Middle frontal gyrus (tissue), 1 donor: ENCODE data around the gene VASH2.
"Not testable (repeated sequence)": the region's sequence is repeated elsewhere in the genome, so short reads cannot be mapped to it uniquely, and the experiment has no call there.

Source experiments
- DNase-seq: peaks from one replicate; pipeline ENCODE4 v3.0.0-alpha.2; 2015; ENCODE audit warnings: low spot score; ENCODE audit errors: extremely low spot score

Gene VASH2

DNA sequence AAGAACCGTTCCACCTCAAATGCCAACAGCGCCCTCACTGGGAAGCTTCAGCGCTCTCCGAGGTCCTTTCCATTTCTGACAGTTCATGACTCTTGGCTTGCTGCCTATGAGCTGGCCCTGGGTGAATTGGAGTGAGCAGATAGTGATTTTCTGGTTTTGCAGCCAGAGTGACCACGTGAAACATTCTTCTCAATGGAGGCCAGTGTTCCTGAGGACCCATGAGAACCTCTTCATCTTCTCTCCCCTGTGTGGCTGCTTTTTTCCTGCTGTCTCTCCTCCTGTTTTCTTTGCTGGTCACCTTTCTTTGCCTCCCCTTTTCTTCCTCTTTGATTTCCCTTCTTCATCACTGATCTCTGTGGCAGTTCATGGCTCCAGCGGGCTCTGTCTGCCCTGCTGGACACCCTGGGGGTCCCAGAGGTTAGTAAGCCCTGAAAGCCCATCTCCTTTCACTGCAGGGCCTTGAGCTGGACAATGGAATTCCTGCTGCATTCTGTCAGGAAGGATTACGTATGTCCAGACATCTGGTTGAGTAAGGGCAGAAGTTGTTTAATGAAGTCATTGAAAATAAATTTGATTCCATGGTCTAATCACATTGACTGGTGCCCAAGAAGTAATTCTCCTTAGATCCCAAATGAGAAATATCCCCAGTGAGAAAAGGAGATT, 29.9 kb downstream of the VASH2 start:
- DNase-seq = no peak

DNA sequence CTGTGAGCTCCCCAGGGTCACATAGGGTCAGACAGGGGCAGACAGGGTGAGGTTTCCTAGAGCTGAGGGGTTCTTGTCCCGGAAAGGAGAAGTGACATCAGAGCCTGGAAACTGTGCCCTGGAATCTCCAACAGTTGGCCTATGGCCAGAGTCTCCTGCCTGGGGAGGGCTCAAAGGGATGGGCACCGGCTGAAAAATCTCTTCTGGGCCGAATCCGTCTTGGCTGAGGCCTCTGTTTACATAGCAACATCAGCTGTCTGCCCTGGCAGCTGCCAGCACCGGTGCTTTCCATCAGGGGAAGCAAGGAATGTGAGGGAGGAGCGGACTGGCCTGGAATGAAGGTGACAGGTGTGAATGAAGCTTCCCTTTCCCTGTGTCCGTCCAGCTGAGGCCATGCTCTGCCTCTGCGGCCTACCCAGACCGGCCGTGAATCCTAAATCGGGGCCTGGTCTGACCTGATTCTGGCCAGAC, 30.7 kb downstream of the VASH2 start:
- DNase-seq = no peak

DNA sequence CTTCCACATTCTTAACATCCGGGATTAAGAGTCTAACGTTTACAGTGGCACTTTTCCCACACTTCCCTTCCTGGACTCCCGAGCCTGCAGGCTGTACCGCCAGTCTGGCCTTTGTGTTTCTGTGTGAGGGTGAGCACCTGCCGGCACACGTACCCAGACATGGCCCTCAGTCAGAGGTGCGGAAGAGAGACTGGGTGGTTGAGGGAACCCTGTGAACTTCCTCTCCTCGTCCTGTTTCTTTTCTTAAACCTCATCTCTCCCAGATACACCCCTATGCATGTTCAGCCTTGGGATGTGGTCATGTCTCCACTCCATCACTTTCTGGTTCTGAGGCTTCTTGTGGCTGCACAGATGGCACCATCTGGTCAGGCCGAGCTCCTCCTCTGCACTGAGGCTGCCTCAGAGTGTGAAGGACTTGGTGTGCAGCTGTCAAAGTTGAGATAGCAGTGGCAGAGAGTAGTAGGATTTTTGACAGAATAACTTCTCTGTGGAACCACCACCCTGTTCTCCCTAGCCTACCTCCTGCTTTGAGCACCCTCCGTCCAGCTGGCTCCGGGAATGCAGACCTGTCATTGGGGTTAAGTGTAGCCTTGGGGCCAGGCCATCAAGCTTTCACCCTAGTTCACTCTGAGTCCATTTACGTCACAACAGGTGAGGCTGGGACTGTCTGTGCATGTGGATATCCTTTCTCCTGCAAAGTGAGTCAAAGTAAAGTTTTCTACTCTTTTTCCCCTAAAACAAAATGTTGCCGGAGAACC, 31.4 kb downstream of the VASH2 start:
- no peak for DNase-seq

DNA sequence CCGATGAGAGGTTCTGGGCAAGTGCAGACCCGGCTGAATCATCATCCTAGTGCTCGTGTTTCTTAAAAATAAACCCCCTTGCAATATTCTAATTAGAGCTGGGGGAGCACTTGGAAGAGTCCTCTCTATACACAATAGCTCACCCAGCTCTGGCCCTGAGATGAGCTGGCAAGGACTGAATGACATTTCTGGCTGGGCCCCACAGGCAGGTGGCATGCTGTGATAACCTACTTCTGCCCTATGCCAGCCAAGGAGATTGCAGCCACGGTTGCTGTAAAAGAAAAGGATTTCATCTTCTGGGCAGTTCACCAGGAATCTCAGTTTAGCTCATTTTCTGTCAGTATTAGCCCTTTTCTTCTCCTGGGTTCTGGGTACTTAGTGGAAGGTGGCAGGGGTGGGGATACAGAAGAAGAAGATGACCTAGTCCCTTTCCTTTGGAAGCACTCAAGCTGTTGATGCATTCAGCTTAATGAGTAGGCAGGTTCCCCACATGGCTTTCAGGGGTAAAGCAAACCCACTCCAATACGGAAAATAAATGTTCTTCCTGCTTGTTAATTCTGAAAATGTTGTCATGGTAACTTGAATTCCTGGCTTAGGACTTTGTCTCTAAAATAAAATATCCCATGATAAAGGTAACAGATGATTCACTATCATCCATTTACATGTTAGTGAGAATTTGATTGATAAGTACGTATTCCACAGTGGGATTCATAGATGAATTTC, 32.2 kb downstream of the VASH2 start:
- DNase-seq = no peak

DNA sequence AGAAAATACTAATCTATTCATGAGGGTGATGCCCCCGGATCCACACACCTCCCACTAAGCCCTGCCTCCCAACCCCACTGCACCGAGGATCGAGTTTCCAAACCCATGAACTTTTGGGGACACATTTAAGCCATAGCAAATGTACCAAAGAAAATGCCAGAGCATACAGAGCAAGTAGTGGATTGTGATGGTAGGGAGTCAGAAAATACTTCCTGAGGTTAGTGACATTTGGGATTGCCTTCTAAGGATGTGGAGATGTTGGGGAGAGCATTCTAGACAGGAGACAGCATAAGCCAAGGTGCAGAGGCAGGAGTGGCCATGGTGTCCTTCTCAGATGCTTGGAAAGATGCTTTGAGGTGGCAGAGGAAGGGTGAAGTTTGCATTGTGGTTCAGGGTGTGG, 33.1 kb downstream of the VASH2 start:
- no peak for DNase-seq

DNA sequence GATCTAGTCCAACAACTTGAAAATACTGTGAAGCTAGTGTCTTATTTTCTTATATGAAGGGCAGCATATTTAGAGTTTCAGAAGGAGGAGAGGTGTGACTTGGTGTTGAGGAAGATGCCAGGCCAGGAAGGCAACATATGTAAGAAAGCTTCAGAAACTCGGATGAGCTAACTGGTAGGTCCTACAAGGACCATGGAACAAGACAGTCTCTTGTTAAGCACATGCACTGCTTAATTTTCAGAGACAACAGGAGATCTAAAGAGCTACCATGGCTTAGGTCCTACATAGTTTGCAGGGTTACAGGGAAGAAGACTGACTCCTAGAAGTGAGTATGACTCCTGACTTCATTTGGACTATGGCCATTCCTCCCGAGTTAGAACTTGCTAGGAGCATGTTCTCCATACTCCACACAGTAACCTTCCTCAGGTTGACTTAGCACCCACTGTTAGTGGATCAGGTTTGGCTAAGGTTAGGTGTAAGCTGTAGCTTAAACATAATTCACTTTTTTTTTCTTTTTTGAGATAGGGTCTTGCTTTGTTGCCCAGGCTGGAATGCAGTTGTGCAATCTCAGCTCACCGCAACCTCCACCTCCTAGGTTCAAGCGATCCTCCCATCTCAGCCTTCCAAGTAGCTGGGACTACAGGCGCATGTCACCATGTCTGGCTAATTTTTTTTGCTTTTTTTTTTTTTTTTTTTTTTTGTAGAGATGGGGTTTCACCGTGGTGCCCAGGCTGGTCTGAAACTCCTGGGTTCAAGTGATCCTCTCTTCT, 34.4 kb downstream of the VASH2 start:
- no peak for DNase-seq

DNA sequence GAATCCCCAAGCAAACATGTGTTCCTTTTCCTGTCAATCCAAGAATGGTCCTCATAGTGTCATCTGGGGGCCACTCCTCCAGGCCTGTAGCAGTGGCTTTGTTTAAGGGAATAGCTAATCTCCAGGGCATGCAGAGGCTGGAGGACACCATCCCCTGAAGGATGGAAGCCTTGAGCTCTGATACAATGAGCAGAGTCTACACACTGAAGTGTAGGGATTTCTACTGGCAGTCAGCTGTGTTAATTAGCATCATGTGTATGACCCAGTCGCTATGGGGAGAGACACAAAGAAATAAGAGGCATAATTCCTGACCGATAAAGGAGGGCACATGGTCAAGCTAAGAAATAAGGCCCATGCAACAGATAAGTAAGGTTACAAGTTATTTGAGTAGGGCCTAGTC, 36.2 kb downstream of the VASH2 start:
- no peak for DNase-seq

DNA sequence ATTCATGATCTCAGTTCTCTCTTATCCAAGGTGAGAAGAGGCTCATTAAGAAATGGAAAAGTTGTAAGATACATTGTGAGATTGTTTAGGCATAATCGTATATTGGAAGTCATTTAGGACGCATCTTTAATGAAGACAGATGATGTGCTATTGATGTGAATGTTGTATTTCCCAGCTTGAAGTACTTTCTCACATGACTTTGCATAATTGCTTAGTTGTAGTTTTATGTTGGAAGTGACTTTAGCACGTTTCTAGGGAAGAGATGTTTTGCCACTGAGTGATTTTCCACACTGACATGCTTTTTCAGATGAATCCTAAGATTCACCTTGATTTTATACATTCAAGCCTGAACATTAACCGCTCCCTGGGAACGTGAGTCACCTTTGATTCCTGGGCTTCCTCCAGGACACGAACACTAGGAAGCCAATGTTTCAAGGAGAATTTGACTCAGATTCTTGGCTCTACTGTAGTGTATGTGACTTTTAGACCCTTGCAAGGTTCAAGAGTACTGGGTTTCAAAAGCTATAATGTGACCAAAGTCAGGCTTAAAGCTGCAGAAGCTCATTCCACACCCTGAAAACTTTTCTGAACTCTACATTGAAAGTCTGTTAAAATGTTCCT, 37.5 kb downstream of the VASH2 start:
- DNase-seq = no peak

DNA sequence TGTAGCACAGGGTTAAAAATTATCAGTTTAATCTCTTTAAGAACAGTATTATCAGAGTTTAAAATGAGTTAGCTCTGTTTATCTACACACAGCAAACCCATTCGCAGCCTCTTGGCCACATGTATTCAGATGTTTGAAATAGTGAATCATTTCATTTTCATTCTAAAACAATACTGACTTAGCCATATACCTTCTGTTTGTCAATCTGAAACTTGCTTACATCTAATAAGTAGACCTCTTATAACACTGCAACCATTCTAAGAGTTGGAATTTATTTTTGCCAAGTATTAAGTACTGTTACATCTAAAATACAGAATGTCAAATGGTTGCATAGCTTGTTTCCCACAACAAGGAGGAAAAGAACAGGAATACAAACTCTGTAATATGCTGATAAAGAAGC, 39.9 kb downstream of the VASH2 start:
- no peak for DNase-seq

DNA sequence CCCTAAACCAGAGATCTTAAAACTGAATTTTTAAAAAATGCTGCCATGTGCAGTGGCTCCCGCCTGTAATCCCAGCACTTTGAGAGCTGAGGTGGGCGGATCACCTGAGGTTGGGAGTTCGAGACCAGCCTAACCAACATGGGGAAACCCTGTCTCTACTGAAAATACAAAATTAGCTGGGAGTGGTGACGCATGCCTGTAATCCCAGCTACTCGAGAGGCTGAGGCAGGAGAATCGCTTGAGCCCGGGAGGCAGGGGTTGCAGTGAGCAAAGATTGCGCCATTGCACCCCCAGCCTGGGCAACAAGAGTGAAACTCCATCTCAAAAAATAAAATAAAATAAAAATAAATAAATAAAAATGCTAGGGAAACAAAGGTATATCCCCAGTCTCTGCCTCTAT, 43.6 kb downstream of the VASH2 start:
- DNase-seq = not testable (repeated sequence)

DNA sequence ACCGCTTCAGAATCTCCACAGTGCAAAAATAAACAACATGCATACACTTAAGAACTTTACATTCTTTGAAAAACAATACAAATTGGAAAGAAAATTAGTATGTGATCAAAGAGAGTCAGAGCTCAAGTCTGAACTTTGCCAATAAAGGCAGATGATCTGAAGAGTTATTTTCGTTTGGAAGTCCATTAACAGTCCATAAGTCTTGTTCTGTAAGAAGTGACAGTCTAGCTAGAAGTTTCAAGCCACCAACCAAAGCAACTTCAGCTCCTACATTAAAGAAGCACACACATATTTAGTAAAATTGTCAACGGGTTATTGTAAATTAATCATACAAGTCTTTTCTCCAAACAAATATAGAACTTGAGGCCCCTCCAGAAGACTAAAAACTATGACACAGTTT, 44.6 kb downstream of the VASH2 start:
- no peak for DNase-seq

DNA sequence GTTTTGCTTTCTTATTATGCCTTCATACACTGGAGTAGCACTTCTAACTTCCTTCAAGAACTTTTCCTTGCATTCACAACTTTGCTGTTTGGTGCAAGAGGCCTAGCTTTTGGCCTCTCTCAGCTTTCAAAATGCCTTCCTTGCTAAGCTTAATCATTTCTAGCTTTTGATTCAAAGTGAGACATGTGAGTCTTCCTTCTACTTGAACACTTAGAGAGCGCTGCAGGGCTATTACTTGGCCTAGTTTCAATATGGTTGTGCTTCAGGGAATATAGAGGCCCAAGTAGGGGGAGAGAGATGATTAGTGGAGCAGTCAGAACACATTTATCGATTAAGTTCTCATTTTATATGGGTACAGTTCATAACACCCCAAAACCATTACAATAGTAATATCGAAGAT, 52.9 kb downstream of the VASH2 start:
- DNase-seq = no peak

DNA sequence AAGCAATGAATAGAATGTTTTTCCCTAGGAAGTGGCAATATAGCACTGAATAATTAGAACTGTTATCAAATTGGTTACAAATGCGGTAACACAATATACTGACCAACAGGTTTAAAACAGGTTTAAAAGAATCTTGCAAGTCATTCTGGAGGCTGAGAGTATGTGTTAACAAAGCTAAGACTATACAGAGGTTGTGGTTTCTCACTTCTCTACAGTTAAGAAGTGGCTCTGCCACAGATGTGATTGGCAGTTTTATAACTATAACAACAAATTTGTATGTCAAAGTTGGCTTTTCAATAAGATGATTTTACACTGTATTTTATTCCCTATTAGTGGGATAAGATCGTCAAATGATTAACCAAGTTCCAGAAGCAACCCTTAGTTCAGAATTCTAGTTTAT, 58.2 kb downstream of the VASH2 start:
- no peak for DNase-seq

DNA sequence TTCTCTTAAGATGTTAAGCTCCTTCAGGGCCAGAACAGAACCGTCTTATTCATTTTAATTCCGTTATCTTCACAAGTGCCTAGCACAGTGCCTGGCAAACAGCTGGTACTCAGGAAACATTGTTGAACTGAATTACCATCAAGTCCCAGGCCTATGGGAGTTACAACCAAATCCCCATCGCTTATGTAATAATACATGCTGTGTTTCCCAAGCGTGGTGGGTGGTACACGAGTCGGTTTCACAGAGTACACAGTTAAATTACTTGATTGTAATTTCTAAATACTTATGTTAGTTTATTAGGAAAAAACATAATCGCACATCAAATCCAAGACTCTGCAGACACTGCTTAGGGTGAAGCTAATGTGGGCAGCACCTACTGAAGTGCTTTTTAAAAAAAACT, 64.3 kb downstream of the VASH2 start:
- DNase-seq = no peak

DNA sequence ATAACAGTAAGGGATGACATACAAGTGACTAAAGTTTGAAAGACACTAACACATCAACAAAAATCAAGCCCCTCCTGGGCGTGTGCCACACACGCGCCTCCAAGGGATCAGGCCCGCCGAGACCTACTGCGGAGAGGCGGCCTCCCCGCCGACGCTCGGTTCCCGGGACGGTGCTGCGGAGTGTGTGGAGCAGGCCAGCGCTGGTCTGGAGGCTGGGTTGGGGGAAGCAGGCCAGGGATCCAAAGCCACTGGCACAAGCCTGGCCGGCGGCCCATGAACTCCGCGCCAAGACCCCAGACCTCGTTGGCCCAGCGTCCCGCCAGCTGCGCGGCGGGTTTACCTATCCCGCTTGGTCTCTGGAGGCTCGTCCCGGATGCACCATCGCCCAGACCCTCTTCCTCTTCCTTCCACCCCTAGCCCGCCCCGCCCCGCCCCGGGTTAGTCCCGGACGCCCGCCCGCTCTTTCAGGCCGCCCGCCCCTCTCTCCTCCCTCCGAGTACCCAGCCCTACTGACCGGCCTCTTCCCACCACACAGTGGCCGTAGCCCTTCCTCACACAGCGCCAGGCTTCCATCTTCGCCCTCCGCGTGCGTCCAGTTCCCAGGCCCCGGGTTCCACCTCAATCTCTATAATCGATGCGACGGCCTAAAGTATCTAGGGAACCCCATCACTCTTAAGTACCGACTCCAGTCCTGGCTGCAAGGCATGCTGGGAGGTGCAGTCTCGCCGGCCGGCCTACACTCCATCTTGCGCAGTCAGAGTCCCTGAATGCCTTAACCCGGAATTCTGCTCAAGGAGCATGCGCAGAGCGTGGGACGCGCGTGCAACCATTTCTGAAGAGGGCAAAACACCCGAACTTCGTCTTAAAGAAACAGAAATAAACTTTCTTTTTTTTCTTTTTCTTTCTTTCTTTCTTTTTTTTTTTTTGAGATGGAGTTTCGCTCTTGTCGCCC, 65.0 kb downstream of the VASH2 start, which contains the start of gene ANGEL2:
ANGEL2 (minus strand) TSS at position 769 of the 952 bp plus-strand sequence; CDS start at position 573, 196 bp downstream.
- peak; percentile 96 for DNase-seq

DNA sequence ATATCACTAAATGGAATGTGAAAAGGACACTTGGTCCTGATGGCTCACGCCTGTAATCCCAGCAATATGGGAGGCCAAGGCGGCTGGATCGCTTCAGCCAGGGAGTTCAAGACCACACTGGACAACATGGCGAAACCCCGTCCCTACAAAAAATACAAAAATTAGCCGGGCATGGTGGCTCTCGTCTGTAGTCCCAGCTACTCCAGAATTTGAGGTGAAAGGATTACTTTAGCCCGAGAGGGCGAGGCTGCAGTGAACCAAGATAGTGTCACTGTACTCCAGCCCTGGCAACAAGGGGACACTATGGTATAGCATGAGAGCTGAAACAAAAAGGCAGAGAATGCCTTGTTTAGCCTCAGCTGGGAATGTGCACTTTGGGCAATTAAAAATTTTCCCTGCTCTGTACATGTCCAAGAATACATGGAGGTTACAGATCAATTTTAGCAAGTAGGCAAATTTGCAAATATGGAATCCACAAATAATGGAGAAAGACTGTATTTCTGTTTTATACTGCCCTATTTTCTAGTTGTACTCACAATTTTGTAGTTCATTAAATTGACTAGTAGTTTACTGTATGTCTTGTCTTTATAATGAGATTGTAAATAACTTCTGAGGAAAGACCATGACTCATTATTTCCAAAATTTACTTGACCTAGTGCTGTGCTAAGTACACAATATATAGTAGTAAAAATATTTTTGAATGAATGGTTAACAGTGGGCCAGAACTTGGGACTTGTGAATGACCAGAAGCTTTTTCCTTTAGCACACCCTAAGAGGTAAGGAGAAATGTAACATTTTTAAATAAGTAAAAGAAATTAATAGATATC, 67.3 kb downstream of the VASH2 start:
- DNase-seq = no peak

DNA sequence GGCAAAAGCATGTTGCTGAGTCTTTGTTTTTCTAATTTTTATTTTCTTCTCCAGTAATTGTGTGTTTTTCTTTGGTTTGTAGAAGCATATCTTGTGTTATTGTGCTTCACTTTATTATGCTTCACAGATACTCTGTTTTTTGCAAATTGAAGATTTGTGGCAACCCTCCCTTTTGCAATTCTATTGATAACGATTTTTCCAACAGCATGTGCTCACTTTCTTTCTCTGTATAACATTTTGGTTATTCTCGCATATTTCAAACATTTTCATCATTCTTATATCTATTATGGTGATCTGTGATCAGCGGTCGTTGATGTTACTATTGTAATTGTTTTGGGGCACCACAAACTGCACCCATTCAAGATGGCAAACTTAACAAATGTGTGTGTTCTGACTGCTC, 69.1 kb downstream of the VASH2 start:
- DNase-seq = no peak

DNA sequence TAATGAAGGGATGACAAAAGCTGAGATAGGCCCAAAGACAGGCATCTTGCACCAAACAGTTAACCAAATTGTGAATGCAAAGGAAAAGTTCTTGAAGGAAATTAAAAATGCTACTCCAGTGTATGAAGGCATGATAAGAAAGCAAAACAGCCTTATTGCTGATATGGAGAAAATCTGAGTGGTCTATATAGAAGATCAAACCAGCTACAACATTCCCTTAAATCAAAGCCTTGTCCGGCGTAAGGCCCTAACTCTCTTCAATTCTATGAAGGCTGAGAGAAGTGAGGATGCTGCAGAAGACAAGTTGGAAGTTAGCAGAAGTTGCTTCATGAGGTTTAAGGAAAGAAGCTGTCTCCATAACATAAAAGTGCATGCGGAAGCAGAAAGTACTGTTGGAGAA, 69.7 kb downstream of the VASH2 start:
- DNase-seq = no peak

DNA sequence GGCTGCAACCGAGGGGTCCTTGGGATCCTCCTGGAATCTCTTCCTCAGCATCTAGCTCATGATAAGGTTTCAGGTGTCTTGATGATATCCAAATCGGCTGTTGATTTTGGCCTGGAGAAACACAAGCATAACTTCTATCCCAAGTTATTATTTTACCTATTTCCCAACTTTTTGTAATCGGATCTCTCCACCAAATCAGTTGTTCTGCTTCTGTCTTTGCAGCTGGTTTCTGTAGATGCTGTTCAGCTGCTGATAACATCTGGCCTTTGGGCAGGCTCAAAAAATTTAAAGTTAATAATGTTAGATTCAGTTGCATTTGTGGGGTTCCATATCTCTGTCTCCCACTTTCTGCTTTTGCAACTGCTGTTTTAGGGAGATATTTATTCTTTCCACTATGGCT, 76.7 kb downstream of the VASH2 start:
- DNase-seq = not testable (repeated sequence)
